Gastrocnemius medialis (tissue), 4 donors: ENCODE measurements around the gene MYO1D. TPM values are rescaled to one million over a fixed set of nuclear protein-coding genes. Genes with fewer than 3 reads are reported as not detected.

ENCODE experiments used
- ATAC-seq, 2 donors: fragments of 150-250 bp; one replicate each; pipeline ENCODE4 v1.9.1; 2016
- DNase-seq, 2 donors: peaks; one replicate each; pipeline ENCODE4 v3.0.0-alpha.2; 2019
- H3K27ac ChIP-seq, 4 donors: fragments of 200-600 bp; sonication (generic); 1 replicate in 1 of 4; 2 replicates in 3 of 4; pipeline ENCODE4 v1.5.1; 2016 to 2018; ENCODE audit warnings: mild to moderate bottlenecking in 2 of 4, moderate library complexity in 1 of 4
- H3K27me3 ChIP-seq, 3 donors: fragments of 200-600 bp; sonication (generic) in 2 of 3; 1 replicate in 1 of 3; 2 replicates in 2 of 3; pipeline versions ENCODE4 v1.5.1 to v1.6.0; 2016 to 2019; ENCODE audit warnings: mild to moderate bottlenecking in 1 of 3, moderate library complexity in 1 of 3
- H3K36me3 ChIP-seq, 2 donors: fragments of 200-600 bp; sonication (generic) in 1 of 2; one replicate each; pipeline ENCODE4 v1.5.1; 2017 to 2018
- H3K4me1 ChIP-seq, 2 donors: fragments of 200-600 bp; sonication (generic) in 1 of 2; one replicate each; pipeline ENCODE4 v1.5.1; 2016 to 2017; ENCODE audit warnings: mild to moderate bottlenecking in 2 of 2
- H3K4me3 ChIP-seq, 4 donors: fragments of 200-600 bp; sonication (generic) in 3 of 4; 1 replicate in 1 of 4; 2 replicates in 3 of 4; pipeline ENCODE4 v1.5.1; 2016 to 2019; ENCODE audit warnings: mild to moderate bottlenecking in 2 of 4
- H3K9me3 ChIP-seq, 3 donors: fragments of 200-600 bp; sonication (generic) in 2 of 3; 1 replicate in 1 of 3; 2 replicates in 2 of 3; pipeline ENCODE4 v1.5.1; 2016 to 2019
- POLR2A ChIP-seq, 2 donors: fragments of 450-650 bp; IDR thresholded peaks; one replicate each; pipeline ENCODE4 v1.6.1; 2017; ENCODE audit warnings: antibody characterized with exemption in 2 of 2, mild to moderate bottlenecking in 2 of 2, moderate library complexity in 2 of 2
- in situ Hi-C, 4 donors: fragments of 200-750 bp; cut with MboI; loops; one replicate each; pipeline versions ENCODE4 v1.15.0 to v1.8.0; 2017; ENCODE audit warnings: low sequenced_read_pairs in 4 of 4
- intact Hi-C: fragments of 100-400 bp; cut with DNase I; formaldehyde crosslinking; loops from one replicate; pipeline ENCODE4 v1.15.1; 2023; ENCODE audit warnings: low total_unique reads
- total RNA-seq, 4 donors: library from RNA; depleted of rRNA; stranded (reverse); fragments of >200 nt; gene quantifications; one replicate each; pipeline versions ENCODE4 v1.1.0 to v1.2.3, GENCODE V29; 2016
- TF ChIP-seq, protein P1 (sequence below), 5 experiments: fragments of 450-650 bp in 3 of 5; fragments of 200-600 bp in 2 of 5; sonication (generic) in 2 of 5; IDR thresholded peaks in 4 of 5; conservative IDR thresholded peaks in 1 of 5; 1 replicate in 4 of 5; 2 replicates in 1 of 5; pipeline ENCODE4 v1.5.1; 2016 to 2019; ENCODE audit warnings: antibody characterized with exemption in 5 of 5, mild to moderate bottlenecking in 3 of 5, moderate library complexity in 3 of 5

Gene MYO1D
- total RNA-seq, 4 donors from 2014 or later: 5.8 to 20.1 (median 7.8) TPM

DNA sequence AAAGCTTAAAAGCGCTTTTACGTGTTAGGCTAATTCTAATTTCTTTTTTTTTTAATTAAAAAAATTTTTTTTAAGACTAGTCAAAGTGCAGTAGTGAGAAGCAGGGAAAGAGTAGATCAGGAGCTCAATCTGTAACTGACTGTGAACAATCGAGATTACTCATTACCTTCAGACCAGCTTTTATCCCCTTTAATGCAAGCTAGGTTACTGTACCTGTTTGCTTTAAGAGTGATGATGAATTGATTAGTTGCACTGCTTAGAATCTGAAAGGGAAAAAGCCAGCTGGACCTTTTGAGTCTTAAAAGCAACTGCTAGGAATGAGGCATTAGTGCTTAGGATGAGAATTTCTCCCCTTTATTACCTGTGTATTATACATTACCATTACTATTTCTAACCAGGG, 413.6 kb downstream of the MYO1D start:
- no peak overlapping the region for H3K4me3 ChIP-seq
- no peaks in the 10 kb centered on the region for H3K27me3 ChIP-seq
- TF ChIP-seq, protein P1, sequence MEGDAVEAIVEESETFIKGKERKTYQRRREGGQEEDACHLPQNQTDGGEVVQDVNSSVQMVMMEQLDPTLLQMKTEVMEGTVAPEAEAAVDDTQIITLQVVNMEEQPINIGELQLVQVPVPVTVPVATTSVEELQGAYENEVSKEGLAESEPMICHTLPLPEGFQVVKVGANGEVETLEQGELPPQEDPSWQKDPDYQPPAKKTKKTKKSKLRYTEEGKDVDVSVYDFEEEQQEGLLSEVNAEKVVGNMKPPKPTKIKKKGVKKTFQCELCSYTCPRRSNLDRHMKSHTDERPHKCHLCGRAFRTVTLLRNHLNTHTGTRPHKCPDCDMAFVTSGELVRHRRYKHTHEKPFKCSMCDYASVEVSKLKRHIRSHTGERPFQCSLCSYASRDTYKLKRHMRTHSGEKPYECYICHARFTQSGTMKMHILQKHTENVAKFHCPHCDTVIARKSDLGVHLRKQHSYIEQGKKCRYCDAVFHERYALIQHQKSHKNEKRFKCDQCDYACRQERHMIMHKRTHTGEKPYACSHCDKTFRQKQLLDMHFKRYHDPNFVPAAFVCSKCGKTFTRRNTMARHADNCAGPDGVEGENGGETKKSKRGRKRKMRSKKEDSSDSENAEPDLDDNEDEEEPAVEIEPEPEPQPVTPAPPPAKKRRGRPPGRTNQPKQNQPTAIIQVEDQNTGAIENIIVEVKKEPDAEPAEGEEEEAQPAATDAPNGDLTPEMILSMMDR (IDR thresholded peaks at IDR 0.05 in 4 of 5, conservative IDR thresholded peaks at IDR 0.05 in 1 of 5): no peak
- no peak for TF ChIP-seq POLR2A (IDR thresholded peaks at IDR 0.05)
- DNase-seq (no peak), ATAC-seq (no peak)
- no peaks in the 10 kb centered on the region for H3K9me3 ChIP-seq
- in situ Hi-C loops (loop anchor here in 3 of 4 donors (10.0 to 25.0 kb wide), 2 partner anchors 291 to 299 kb away; no protein-coding TSS in a partner anchor), intact Hi-C loops (loop anchor here (2.0 to 5.0 kb wide), 2 partner anchors 19 to 294 kb away; partner anchors contain the start of gene PSMD11)
- H3K36me3 ChIP-seq: peaks cover 2 to 75% of the 10 kb centered on the region in 2 donors
- H3K4me1 ChIP-seq: peaks cover 0 to 4% of the 10 kb centered on the region in 2 donors
- no peak overlapping the region for H3K27ac ChIP-seq

- peaks cover 0 to 4% of the 10 kb centered on the region in 2 donors for H3K4me1 ChIP-seq
- TF ChIP-seq, protein P1 (IDR thresholded peaks at IDR 0.05 in 4 of 5, conservative IDR thresholded peaks at IDR 0.05 in 1 of 5): peak in 4 of 5 experiments; percentile 26 to 56 (median 34)
- TF ChIP-seq POLR2A (IDR thresholded peaks at IDR 0.05): no peak
- H3K4me3 ChIP-seq: no peak overlapping the region
- H3K36me3 ChIP-seq: peaks cover 0 to 75% of the 10 kb centered on the region in 2 donors
- peak in 1 of 2 donors; percentile 76 for ATAC-seq
- H3K9me3 ChIP-seq: no peaks in the 10 kb centered on the region
- H3K27ac ChIP-seq: peak overlapping the region in 1 of 4 donors; percentile 1
- no peaks in the 10 kb centered on the region for H3K27me3 ChIP-seq
- intact Hi-C loops (loop anchor here (2.0 to 5.0 kb wide), 2 partner anchors 17 to 295 kb away; partner anchors contain the start of gene PSMD11), in situ Hi-C loops (loop anchor here in 3 of 4 donors (10.0 to 25.0 kb wide), 2 partner anchors 293 to 300 kb away; no protein-coding TSS in a partner anchor)
- no peak for DNase-seq
Observed at GRCh38 chr17:32461853-32462617, 414.9 kb downstream of the MYO1D start.

- Histone ChIP-seq H3K27me3 (no peaks in the 10 kb centered on the region), H3K4me3 (no peak overlapping the region), H3K9me3 (no peaks in the 10 kb centered on the region), H3K4me1 (peaks cover 0 to 4% of the 10 kb centered on the region in 2 donors), H3K36me3 (peaks cover 0 to 75% of the 10 kb centered on the region in 2 donors), H3K27ac (peak overlapping the region in 1 of 4 donors; percentile 1)
- ATAC-seq (peak in 1 of 2 donors; percentile 29), DNase-seq (no peak)
- in situ Hi-C loops (loop anchor here in 3 of 4 donors (10.0 to 25.0 kb wide), 2 partner anchors 293 to 301 kb away; no protein-coding TSS in a partner anchor), intact Hi-C loops (loop anchor here (5.0 kb wide), 1 partner anchor 296 kb away; no protein-coding TSS in a partner anchor)
- TF ChIP-seq, protein P1 (IDR thresholded peaks at IDR 0.05 in 4 of 5, conservative IDR thresholded peaks at IDR 0.05 in 1 of 5): no peak
- no peak for TF ChIP-seq POLR2A (IDR thresholded peaks at IDR 0.05)
Observed at GRCh38 chr17:32461498-32461852, 415.4 kb downstream of the MYO1D start.

- no peak for DNase-seq
- ATAC-seq: no peak
- Histone ChIP-seq H3K4me3 (no peak overlapping the region), H3K27ac (no peak overlapping the region), H3K27me3 (no peaks in the 10 kb centered on the region), H3K36me3 (peaks cover 0 to 73% of the 10 kb centered on the region in 2 donors), H3K9me3 (no peaks in the 10 kb centered on the region), H3K4me1 (peaks cover 0 to 4% of the 10 kb centered on the region in 2 donors)
- TF ChIP-seq, protein P1 (IDR thresholded peaks at IDR 0.05 in 4 of 5, conservative IDR thresholded peaks at IDR 0.05 in 1 of 5): no peak
- no peak for TF ChIP-seq POLR2A (IDR thresholded peaks at IDR 0.05)
- intact Hi-C loops (loop anchor here (5.0 kb wide), 1 partner anchor 297 kb away; no protein-coding TSS in a partner anchor), in situ Hi-C loops (loop anchor here in 3 of 4 donors (10.0 to 25.0 kb wide), 2 partner anchors 295 to 302 kb away; no protein-coding TSS in a partner anchor)
Observed at GRCh38 chr17:32460054-32460453, 416.9 kb downstream of the MYO1D start.
